Stimulated activated CD8-positive, alpha-beta memory T cell treated with anti-CD3 and anti-CD28 coated beads, Interleukin-7, amount 100 ng/mL, for 24 hours (primary cell): ENCODE results near the gene TAS1R1.
"Not testable (repeated sequence)": the region's sequence is repeated elsewhere in the genome, so short reads cannot be mapped to it uniquely, and the experiment has no call there.

Experiments
- DNase-seq: peaks from one replicate; pipeline ENCODE4 v3.0.0-alpha.2; 2020; ENCODE audit warnings: low read depth

Gene TAS1R1

GRCh38 chr1:6588893-6589520, 33.9 kb downstream of the TAS1R1 start:
- no peak for DNase-seq

- DNase-seq = no peak
These were observed 34.9 kb downstream of the TAS1R1 start for GRCh38 chr1:6590046-6590445.

GRCh38 chr1:6591222-6591621, 36.1 kb downstream of the TAS1R1 start:
- no peak for DNase-seq

GRCh38 chr1:6591644-6592043, 36.5 kb downstream of the TAS1R1 start:
- DNase-seq = no peak

- no peak for DNase-seq
These were observed 37.3 kb downstream of the TAS1R1 start for GRCh38 chr1:6592441-6592840.

- no peak for DNase-seq
These were observed 37.9 kb downstream of the TAS1R1 start for GRCh38 chr1:6592865-6593593.

GRCh38 chr1:6593810-6594209, 38.7 kb downstream of the TAS1R1 start:
- no peak for DNase-seq

- DNase-seq = no peak
These were observed 40.1 kb downstream of the TAS1R1 start for GRCh38 chr1:6594977-6595740.

- no peak for DNase-seq
These were observed 41.2 kb downstream of the TAS1R1 start for GRCh38 chr1:6596351-6596750.

GRCh38 chr1:6596886-6597776, 42.0 kb downstream of the TAS1R1 start:
- no peak for DNase-seq

- no peak for DNase-seq
These were observed 42.6 kb downstream of the TAS1R1 start for GRCh38 chr1:6597777-6598131.

- no peak for DNase-seq
These were observed 44.3 kb downstream of the TAS1R1 start for GRCh38 chr1:6599141-6599975.

GRCh38 chr1:6599991-6600390, 44.9 kb downstream of the TAS1R1 start:
- DNase-seq = not testable (repeated sequence)

- no peak for DNase-seq
These were observed 45.4 kb downstream of the TAS1R1 start for GRCh38 chr1:6600410-6601048.

- DNase-seq = peak; percentile 62
These were observed 46.2 kb downstream of the TAS1R1 start for GRCh38 chr1:6601049-6601922.

GRCh38 chr1:6601923-6602668, 47.0 kb downstream of the TAS1R1 start:
- DNase-seq = no peak

GRCh38 chr1:6602669-6603237, 47.6 kb downstream of the TAS1R1 start, which contains the start of gene KLHL21:
Gene KLHL21 (minus strand): TSS chr1:6602869. CDS start chr1:6602817, 52 bp downstream.
- peak; percentile 68 for DNase-seq

- no peak for DNase-seq
These were observed 48.3 kb downstream of the TAS1R1 start for GRCh38 chr1:6603238-6603914.
